ENCODE data around the gene TMEM150A. TPM values are rescaled to one million over a fixed set of nuclear protein-coding genes. Genes with fewer than 3 reads are reported as not detected.
A peak's percentile ranks its signal among the peaks of the same experiment; 100 is the strongest.
"Not testable (repeated sequence)": the region's sequence is repeated elsewhere in the genome, so short reads cannot be mapped to it uniquely, and the experiment has no call there.

The TMEM150A gene
- total RNA-seq, 2 donors from 2014 or later: 3.5 to 4.1 TPM

GRCh38 chr2:85606116-85606455 lies 3.6 kb upstream of the TMEM150A start:
- peaks cover 3 to 6% of the 10 kb centered on the region in 2 donors for H3K36me3 Mint-ChIP-seq (ENCODE audit: insufficient read depth in 2 of 2)
- no peak overlapping the region for H3K4me3 Mint-ChIP-seq
- ATAC-seq (replicated peaks in 1 of 2) (no peak), DNase-seq (no peak)
- H3K9me3 Mint-ChIP-seq: no peaks in the 10 kb centered on the region
- peaks cover 45% of the 10 kb centered on the region for H3K4me1 Mint-ChIP-seq (ENCODE audit: low read depth)
- H3K27me3 Mint-ChIP-seq (ENCODE audit: low read depth): no peaks in the 10 kb centered on the region
- no peak overlapping the region for H3K27ac Mint-ChIP-seq

DNA sequence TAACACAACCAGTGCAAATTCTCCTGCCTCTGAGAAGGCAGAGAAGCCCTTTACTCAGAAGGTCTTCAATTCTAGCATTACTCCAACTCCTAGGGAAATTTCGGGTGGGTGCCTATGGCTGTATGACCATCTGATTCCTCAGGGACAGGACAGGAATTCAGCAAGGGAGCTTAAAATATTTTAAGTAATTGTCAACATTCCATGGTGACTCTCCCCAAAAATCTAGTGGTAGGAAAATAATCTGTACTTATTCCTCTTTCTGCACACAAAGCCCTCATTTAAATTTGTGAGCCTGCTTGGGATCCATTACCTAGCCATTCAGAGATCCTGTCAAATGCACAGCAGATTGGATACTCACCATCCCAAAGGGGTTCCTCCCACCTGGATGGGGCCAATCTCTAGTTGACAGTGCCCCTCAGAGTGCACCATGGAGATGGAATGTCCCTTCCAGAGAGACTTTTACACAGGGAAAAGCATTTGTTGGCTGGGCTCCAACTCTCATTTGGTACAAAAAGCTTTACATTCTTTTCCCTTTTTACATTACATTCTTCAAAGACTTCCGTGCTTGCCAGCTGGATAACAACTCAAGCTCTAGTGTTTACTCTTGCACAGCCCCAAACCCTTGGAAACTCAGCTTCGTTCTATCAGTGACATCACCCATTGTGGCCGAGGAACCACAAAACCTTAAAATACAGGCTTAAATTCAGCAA lies 3.1 kb upstream of the TMEM150A start:
- Mint-ChIP-seq H3K36me3 (ENCODE audit: insufficient read depth in 2 of 2) (peaks cover 3 to 6% of the 10 kb centered on the region in 2 donors), H3K4me1 (ENCODE audit: low read depth) (peaks cover 44% of the 10 kb centered on the region), H3K27ac (no peak overlapping the region), H3K9me3 (no peaks in the 10 kb centered on the region), H3K4me3 (no peak overlapping the region), H3K27me3 (ENCODE audit: low read depth) (no peaks in the 10 kb centered on the region)
- no peak for ATAC-seq (replicated peaks in 1 of 2)
- DNase-seq: no peak

GRCh38 chr2:85604568-85605339 lies 2.3 kb upstream of the TMEM150A start:
- DNase-seq: no peak
- peaks cover 3 to 5% of the 10 kb centered on the region in 2 donors for H3K36me3 Mint-ChIP-seq (ENCODE audit: insufficient read depth in 2 of 2)
- H3K4me1 Mint-ChIP-seq (ENCODE audit: low read depth): peaks cover 39% of the 10 kb centered on the region
- ATAC-seq (replicated peaks in 1 of 2): no peak
- H3K27me3 Mint-ChIP-seq (ENCODE audit: low read depth): no peaks in the 10 kb centered on the region
- peak overlapping the region in 1 of 2 donors; percentile 22 for H3K4me3 Mint-ChIP-seq
- no peaks in the 10 kb centered on the region for H3K9me3 Mint-ChIP-seq
- H3K27ac Mint-ChIP-seq: peak overlapping the region; percentile 29

- peaks cover 44% of the 10 kb centered on the region for H3K4me1 Mint-ChIP-seq (ENCODE audit: low read depth)
- not testable (repeated sequence) for H3K27me3 Mint-ChIP-seq (ENCODE audit: low read depth); H3K27ac Mint-ChIP-seq; H3K36me3 Mint-ChIP-seq (ENCODE audit: insufficient read depth in 2 of 2); H3K9me3 Mint-ChIP-seq; DNase-seq; ATAC-seq (replicated peaks in 1 of 2)
- H3K4me3 Mint-ChIP-seq: peak overlapping the region in 1 of 2 donors; percentile 86
Observed at GRCh38 chr2:85604133-85604444, 1.6 kb upstream of the TMEM150A start.

- no peaks in the 10 kb centered on the region for H3K9me3 Mint-ChIP-seq
- H3K4me1 Mint-ChIP-seq (ENCODE audit: low read depth): peaks cover 51% of the 10 kb centered on the region
- H3K27me3 Mint-ChIP-seq (ENCODE audit: low read depth): no peaks in the 10 kb centered on the region
- no peaks in the 10 kb centered on the region for H3K36me3 Mint-ChIP-seq (ENCODE audit: insufficient read depth in 2 of 2)
- ATAC-seq (replicated peaks in 1 of 2) (peak; percentile 26 to 31), DNase-seq (no peak)
- H3K27ac Mint-ChIP-seq: no peak overlapping the region
- peak overlapping the region; percentile 75 to 87 for H3K4me3 Mint-ChIP-seq
Observed at GRCh38 chr2:85601771-85602475, 575 bp downstream of the TMEM150A start.

DNA sequence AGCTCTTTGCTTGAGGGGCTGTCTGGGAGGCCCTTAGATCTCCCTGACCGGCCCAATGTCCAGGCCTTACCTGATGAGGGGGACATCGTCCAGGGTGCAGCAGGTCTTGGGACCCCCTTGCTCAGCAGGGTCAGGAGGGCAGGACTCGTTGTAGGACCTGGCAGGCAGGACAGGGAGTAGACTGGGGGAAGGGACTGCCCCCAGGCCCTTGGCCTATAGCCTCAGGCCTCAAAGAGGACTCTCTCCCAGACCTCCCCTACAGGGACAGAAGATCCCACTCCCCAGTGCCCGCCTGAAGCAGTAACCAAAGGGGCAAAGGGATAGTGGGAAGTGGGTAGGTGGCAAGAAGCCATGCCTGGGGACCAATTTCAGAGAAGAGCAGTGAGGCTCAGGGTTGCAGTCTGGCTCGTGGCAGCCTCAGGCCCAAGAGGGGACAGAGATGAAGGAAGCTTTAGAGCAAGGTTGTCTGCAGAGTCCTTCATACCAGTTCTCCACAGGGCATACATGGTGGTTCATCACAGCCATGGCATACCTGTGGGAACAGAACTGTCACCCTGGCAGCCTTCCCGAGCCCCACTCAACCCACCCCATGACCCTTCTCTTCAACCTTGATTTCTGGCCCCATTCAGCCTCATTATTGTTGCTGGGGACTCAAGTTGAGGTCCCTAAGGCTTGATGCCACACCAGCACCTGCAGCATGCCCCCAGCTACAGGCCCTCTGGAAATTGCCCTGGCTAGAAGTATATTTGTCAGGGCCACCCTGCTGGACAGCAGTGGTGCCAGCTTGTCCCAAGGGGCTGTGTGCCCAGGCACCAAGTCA lies 1.3 kb downstream of the TMEM150A start:
- Mint-ChIP-seq H3K9me3 (no peaks in the 10 kb centered on the region), H3K4me3 (peak overlapping the region; percentile 75 to 87), H3K27ac (no peak overlapping the region), H3K27me3 (ENCODE audit: low read depth) (no peaks in the 10 kb centered on the region), H3K36me3 (ENCODE audit: insufficient read depth in 2 of 2) (no peaks in the 10 kb centered on the region), H3K4me1 (ENCODE audit: low read depth) (peaks cover 58% of the 10 kb centered on the region)
- no peak for DNase-seq
- no peak for ATAC-seq (replicated peaks in 1 of 2)

GRCh38 chr2:85600235-85600575 lies 2.3 kb downstream of the TMEM150A start:
- Mint-ChIP-seq H3K27me3 (ENCODE audit: low read depth) (no peaks in the 10 kb centered on the region), H3K36me3 (ENCODE audit: insufficient read depth in 2 of 2) (peaks cover 2 to 3% of the 10 kb centered on the region in 2 donors), H3K27ac (no peak overlapping the region), H3K4me1 (ENCODE audit: low read depth) (peaks cover 54% of the 10 kb centered on the region), H3K9me3 (no peaks in the 10 kb centered on the region), H3K4me3 (no peak overlapping the region)
- DNase-seq: no peak
- ATAC-seq (replicated peaks in 1 of 2): no peak

DNA sequence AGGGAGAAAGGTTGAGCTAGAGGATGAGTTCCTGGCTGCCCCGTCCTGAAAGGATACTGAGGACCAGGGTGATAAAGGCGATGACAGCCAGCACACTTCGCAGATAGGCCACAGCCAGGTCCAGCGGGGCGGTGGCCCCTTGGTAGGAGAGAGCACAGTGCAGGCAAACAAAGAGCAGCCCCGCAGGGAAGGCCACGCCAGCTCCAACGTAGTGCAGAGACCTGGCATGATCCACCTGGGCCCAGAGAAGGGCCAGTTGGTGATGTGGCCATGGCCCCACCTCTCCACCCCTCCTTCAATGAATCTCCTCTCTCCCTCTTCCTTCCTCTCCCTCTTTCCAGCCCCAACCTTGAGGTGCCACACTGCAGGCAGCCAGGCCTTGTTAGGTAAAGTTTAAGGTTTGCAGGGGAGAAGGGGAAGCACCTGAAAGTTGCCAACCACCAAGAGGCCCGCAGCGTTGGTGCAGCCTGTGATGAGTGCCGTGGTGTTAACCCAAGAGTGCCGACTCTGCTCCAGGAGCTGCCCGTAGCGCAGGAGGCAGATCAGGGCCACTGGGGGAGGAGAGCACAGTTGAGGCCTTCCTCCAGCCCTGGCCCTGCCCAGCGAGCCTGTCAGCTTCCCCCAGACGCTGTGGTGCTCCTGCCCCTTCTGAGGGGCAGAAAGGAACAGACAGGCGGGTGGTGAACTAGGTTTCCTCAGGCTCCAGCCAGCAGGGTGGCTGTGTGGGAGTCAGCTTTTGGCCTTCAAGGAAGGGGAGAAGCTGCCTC lies 2.8 kb downstream of the TMEM150A start:
- Mint-ChIP-seq H3K27ac (no peak overlapping the region), H3K4me1 (ENCODE audit: low read depth) (peaks cover 51% of the 10 kb centered on the region), H3K4me3 (no peak overlapping the region), H3K36me3 (ENCODE audit: insufficient read depth in 2 of 2) (peaks cover 2 to 3% of the 10 kb centered on the region in 2 donors), H3K9me3 (no peaks in the 10 kb centered on the region), H3K27me3 (ENCODE audit: low read depth) (no peaks in the 10 kb centered on the region)
- no peak for ATAC-seq (replicated peaks in 1 of 2)
- DNase-seq: no peak

DNA sequence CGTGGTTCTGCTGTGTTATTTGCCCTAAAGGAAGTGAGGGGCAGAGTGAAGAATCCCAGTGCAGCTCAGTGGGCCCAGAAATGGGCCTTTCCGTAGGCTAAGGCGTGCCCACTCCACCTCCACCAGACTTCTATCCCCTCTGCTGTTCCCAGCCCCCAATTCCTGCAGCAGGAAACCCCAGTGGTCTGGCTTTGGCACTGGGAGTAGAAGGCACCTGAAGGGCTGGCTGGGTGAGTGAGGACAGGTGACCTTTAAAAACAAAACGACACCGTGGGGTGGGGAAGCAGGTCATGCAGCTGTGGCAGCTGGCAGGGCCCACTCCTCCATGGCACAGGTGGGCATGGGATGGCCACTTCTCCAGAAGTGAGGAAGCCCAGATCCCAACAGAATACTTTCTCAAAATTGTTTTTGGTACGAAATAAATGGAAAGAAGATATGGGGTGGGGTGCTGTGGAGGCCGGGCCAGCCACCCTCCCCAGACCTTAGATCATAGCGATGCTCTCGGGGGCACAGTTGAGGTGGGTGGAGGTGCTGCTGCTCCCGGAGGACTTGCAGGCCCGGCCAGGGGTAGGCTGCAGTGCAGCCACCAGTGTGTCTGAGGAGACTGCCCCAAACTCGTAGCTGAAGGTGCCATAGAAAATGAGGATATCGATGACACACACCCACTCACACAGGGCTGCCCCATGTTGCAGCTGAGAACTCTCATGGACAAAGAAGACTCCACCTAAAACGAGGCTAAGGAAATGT lies 3.7 kb downstream of the TMEM150A start:
- Mint-ChIP-seq H3K27me3 (ENCODE audit: low read depth) (no peaks in the 10 kb centered on the region), H3K4me3 (no peak overlapping the region), H3K4me1 (ENCODE audit: low read depth) (peaks cover 53% of the 10 kb centered on the region), H3K27ac (peak overlapping the region; percentile 59), H3K9me3 (no peaks in the 10 kb centered on the region), H3K36me3 (ENCODE audit: insufficient read depth in 2 of 2) (peaks cover 2 to 3% of the 10 kb centered on the region in 2 donors)
- ATAC-seq (replicated peaks in 1 of 2) (no peak), DNase-seq (no peak)

GRCh38 chr2:85597241-85597640 lies 5.3 kb downstream of the TMEM150A start:
- ATAC-seq (replicated peaks in 1 of 2) (no peak), DNase-seq (no peak)
- Mint-ChIP-seq H3K4me3 (peak overlapping the region; percentile 96 to 100), H3K36me3 (ENCODE audit: insufficient read depth in 2 of 2) (peaks cover 2 to 6% of the 10 kb centered on the region in 2 donors), H3K4me1 (ENCODE audit: low read depth) (peaks cover 43% of the 10 kb centered on the region), H3K27ac (no peak overlapping the region), H3K27me3 (ENCODE audit: low read depth) (no peaks in the 10 kb centered on the region), H3K9me3 (no peaks in the 10 kb centered on the region)

DNA sequence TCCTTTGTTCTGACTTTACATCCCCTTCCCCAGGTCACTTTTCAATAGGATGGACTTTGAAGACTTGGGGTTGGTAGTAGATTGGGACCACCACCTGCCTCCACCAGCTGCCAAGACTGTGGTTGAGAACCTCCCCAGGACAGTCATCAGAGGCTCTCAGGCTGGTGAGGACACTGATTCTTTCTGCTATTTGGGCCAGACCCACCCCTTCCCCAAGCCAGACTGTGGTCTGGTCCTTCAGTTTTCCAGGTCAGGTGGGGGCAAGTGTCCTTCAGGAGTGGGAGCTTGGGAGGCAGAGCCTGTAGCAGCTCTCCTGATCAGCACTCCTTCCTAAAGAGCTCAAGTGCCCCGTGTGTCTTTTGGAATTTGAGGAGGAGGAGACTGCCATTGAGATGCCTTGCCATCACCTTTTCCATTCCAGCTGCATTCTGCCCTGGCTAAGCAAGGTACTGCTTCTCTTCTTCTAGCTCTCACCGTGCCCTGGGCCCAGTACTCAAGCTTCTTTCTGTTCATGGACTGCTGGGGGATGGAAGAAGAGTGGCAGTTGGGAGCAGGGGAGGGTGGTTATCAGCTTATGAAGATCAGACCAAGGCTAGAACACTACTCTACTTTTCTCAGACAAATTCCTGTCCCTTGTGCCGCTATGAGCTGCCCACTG lies 5.9 kb downstream of the TMEM150A start:
- peak overlapping the region; percentile 96 to 100 for H3K4me3 Mint-ChIP-seq
- DNase-seq (no peak), ATAC-seq (replicated peaks in 1 of 2) (no peak)
- H3K27me3 Mint-ChIP-seq (ENCODE audit: low read depth): no peaks in the 10 kb centered on the region
- H3K4me1 Mint-ChIP-seq (ENCODE audit: low read depth): peaks cover 39% of the 10 kb centered on the region
- peaks cover 2 to 6% of the 10 kb centered on the region in 2 donors for H3K36me3 Mint-ChIP-seq (ENCODE audit: insufficient read depth in 2 of 2)
- H3K9me3 Mint-ChIP-seq: no peaks in the 10 kb centered on the region
- peak overlapping the region; percentile 52 for H3K27ac Mint-ChIP-seq

All from activated T-cell treated with anti-CD3 and anti-CD28 coated beads, Interleukin-2, amount 50 U/mL, for 72 hours (primary cell).